Aorta (tissue), 5 donors: ENCODE measurements around the gene LMTK3. TPM values are rescaled to one million over a fixed set of nuclear protein-coding genes. Genes with fewer than 3 reads are reported as not detected.

Source experiments
- ATAC-seq: fragments of 200-7000 bp; cut with Tn5 transposase; one replicate; pipeline ENCODE4 v1.9.1; 2022; ENCODE audit warnings: moderate library complexity; ENCODE audit not compliant: low FRiP score
- DNase-seq, 2 donors: peaks; one replicate each; pipeline ENCODE4 v3.0.0-alpha.2; 2020
- H3K27ac ChIP-seq, 2 donors: one replicate each; pipeline ENCODE4 v1.5.1; 2013; ENCODE audit warnings: low read length in 2 of 2, mild to moderate bottlenecking in 2 of 2, moderate library complexity in 2 of 2, control low read depth in 1 of 2, inconsistent platforms in 1 of 2, low read depth in 1 of 2
- H3K27me3 ChIP-seq, 2 donors: one replicate each; pipeline ENCODE4 v1.6.1; 2013; ENCODE audit warnings: control low read depth in 1 of 2, low read length in 1 of 2, mild to moderate bottlenecking in 1 of 2, moderate library complexity in 1 of 2; ENCODE audit not compliant: insufficient read depth in 2 of 2, control insufficient read depth in 1 of 2
- H3K36me3 ChIP-seq, 2 donors: one replicate each; pipeline ENCODE4 v1.6.1; 2013; ENCODE audit warnings: control low read depth in 1 of 2, low read length in 1 of 2, mild to moderate bottlenecking in 1 of 2; ENCODE audit not compliant: insufficient read depth in 2 of 2, control insufficient read depth in 1 of 2
- H3K4me1 ChIP-seq, 2 donors: one replicate each; pipeline ENCODE4 v1.6.1; 2013; ENCODE audit warnings: low read length in 2 of 2, control low read depth in 1 of 2, mild to moderate bottlenecking in 1 of 2, moderate library complexity in 1 of 2; ENCODE audit not compliant: insufficient read depth in 2 of 2, control insufficient read depth in 1 of 2
- H3K4me3 ChIP-seq, 2 donors: one replicate each; pipeline ENCODE4 v1.5.1; 2013; ENCODE audit warnings: low read length in 2 of 2, control low read depth in 1 of 2, mild to moderate bottlenecking in 1 of 2
- H3K9me3 ChIP-seq: one replicate; pipeline ENCODE4 v1.6.1; 2013; ENCODE audit warnings: mild to moderate bottlenecking, low read length; ENCODE audit not compliant: control insufficient read depth
- WGBS, 2 donors: extraction: QIAGEN DNeasy Blood & Tissue Kit; methylation state at CpG; one replicate each; pipeline ENCODE4 v1.1.7; 2013; 5-methylcytosine and 5-hydroxymethylcytosine counted together
- intact Hi-C, 2 donors: fragments of 100-400 bp; cut with DNase I; formaldehyde crosslinking; loops; one replicate each; pipeline versions ENCODE4 v1.14.2 to v1.15.0; 2022
- polyA plus RNA-seq, 2 donors: library from polyadenylated mRNA; stranded (reverse); fragments of 200-250 nt; gene quantifications; one replicate each; pipeline ENCODE4 v1.2.3, GENCODE V29; 2013
- total RNA-seq, 2 donors: library from RNA; stranded (reverse); fragmentation: NEBNext Ultra II Directional; extraction: Animal tissue kit (Norgen Biotek cat#: 25700); gene quantifications; one replicate each; pipeline ENCODE4 v1.2.1, GENCODE V29; 2021
- donor health status: healthy with polysubstance abuse.
- donor health status: Bipolar disorder and iron deficiency.
- donor health status: DM: no; HTN: no; CAD: no.
- donor health status: DM: no; HTN: no; CAD: no.
- donor health status: DM: yes; HTN: yes; CAD: no.

The LMTK3 gene
- total and polyA plus RNA-seq, 4 donors: 0.51 to 4.2 (median 0.98) TPM

DNA sequence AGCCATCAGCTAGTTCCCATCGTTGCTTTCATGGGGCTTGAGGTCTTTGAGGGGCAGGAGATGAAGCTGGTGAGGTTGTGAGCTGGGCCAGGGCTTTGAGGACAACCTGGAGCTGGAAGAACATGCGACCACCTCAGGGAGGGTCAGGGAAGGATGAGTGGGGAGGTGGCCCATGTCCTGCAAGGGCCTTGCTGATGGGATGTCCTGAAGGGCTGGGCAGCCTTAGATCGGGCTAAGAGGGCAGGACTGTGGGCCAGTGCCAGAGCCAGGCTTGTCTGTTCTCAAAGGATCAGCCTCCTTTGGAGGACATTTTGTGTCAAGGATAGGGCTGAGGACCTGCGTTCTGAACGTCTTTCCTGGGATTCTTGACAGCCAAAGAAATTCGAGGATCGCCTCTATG is 31.9 kb downstream of the LMTK3 start:
- intact Hi-C loops: no loop called here
- H3K27ac ChIP-seq: peak overlapping the region in 1 of 2 donors; percentile 85

DNA sequence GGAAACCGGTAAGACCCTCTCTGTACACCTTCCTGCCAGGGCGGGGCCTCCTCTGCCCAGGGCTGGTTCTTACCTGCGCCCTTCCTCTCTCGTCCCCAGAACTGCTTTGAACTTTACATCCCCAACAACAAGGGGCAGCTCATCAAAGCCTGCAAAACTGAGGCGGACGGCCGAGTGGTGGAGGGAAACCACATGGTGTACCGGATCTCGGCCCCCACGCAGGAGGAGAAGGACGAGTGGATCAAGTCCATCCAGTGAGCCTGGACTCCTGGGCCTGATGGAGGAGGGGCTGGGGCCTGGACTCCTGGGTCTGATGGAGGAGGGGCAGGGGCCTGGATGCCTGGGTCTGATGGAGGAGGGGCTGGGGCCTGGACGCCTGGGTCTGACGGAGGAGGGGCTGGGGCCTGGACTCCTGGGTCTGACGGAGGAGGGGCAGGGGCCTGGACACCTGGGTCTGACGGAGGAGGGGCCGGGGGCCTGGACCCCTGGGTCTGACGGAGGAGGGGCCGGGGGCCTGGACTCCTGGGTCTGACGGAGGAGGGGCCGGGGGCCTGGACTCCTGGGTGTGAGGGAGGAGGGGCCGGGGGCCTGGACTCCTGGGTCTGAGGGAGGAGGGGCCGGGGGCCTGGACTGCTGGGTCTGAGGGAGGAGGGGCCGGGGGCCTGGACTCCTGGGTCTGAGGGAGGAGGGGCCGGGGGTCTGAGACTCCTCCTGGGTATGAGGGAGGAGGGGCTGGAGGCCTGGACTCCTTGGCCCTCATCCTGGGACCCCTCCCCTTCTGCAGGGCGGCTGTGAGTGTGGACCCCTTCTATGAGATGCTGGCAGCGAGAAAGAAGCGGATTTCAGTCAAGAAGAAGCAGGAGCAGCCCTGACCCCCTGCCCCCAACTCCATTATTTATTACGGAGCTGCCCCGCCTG is 33.0 kb downstream of the LMTK3 start:
- WGBS, 2 donors: 75 to 76% methylated on average over 28 to 29 of the region's 29 CpGs
- ATAC-seq (no peak), DNase-seq (no peak)
- H3K4me3 ChIP-seq: no peak overlapping the region
- H3K27ac ChIP-seq: no peak overlapping the region
- no peaks in the 10 kb centered on the region for H3K4me1 ChIP-seq
- intact Hi-C loops: no loop called here
- peaks cover 0 to 2% of the 10 kb centered on the region in 2 donors for H3K36me3 ChIP-seq
- H3K9me3 ChIP-seq: no peaks in the 10 kb centered on the region
- no peaks in the 10 kb centered on the region for H3K27me3 ChIP-seq

More for the DNA sequence above, 31.9 kb downstream of the LMTK3 start:
- no peaks in the 10 kb centered on the region for H3K36me3 ChIP-seq
- H3K4me3 ChIP-seq: no peak overlapping the region
- WGBS, 2 donors: 68 to 73% methylated on average over 7 of the region's 7 CpGs
- no peaks in the 10 kb centered on the region for H3K4me1 ChIP-seq
- no peaks in the 10 kb centered on the region for H3K9me3 ChIP-seq
- DNase-seq: no peak
- no peak for ATAC-seq
- H3K27me3 ChIP-seq: no peaks in the 10 kb centered on the region

DNA sequence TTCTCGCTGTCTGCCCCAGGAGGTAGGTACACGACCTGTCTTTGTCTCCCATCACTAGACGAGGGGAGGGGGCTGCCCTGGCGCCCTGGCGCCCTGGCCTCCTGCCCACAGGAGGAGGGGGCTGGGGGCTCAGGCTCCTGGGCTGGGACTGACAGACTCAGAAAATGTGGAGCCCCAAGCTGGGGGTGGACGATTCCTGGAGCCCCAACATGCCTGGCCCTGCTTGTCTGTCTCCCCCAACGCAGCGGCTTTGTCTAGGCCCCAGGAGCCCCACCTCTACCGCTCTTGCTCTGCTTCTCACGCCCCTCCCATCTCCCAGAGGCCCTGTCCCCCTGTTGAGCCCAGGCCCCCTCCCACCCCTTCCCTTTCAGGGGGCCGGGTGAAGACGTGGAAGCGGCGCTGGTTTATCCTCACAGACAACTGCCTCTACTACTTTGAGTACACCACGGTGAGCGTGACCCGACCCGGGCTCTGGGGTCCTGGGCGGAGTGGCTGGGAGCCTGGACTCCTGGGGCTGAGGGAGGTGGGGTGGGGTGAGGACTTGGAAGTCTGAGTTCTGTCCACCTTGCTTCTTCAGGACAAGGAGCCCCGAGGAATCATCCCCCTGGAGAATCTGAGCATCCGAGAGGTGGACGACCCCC is 33.8 kb downstream of the LMTK3 start:
- Histone ChIP-seq H3K36me3 (peaks cover 0 to 2% of the 10 kb centered on the region in 2 donors), H3K4me3 (no peak overlapping the region), H3K4me1 (no peaks in the 10 kb centered on the region), H3K9me3 (no peaks in the 10 kb centered on the region), H3K27ac (no peak overlapping the region), H3K27me3 (no peaks in the 10 kb centered on the region)
- ATAC-seq (no peak), DNase-seq (no peak)
- intact Hi-C loops: no loop called here
- whole genome bisulfite sequencing, 2 donors: 75 to 77% methylated on average over 21 to 22 of the region's 22 CpGs

DNA sequence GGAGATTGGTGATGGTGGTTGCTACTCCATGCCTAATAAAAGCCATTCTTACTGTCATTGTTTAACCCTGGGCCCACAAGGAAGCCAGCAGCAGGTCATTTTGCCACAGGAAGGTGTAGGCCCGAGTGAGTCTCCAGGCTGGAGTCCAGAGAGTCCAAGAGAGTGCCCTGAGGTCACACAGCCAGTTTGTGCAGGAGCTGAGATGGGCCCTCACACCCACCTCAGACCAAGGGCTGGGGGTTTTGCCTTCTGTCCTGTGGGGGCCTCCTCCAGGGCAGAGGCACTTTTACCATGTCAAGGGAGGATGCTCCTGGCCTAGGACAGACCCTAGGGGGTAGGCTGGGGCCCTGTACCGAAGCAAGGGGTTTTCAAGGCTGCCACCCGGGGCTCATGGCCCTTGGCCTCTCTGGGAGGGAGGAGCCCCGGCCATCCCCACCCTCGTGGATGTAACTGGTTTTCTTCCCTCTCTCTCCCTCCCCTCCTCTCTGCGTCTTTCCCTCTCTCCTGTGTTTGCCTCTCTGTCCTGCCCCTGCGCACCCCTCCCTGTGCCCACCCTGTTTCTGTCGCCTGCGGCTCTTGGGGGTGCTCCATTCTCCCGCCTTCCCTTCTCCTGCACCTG is 34.5 kb downstream of the LMTK3 start:
- no peaks in the 10 kb centered on the region for H3K4me1 ChIP-seq
- no peaks in the 10 kb centered on the region for H3K9me3 ChIP-seq
- 73% methylated on average over 7 to 10 of the region's 10 CpGs for WGBS, 2 donors
- DNase-seq (no peak), ATAC-seq (no peak)
- no peak overlapping the region for H3K4me3 ChIP-seq
- no peak overlapping the region for H3K27ac ChIP-seq
- H3K27me3 ChIP-seq: no peaks in the 10 kb centered on the region
- peaks cover 2 to 4% of the 10 kb centered on the region in 2 donors for H3K36me3 ChIP-seq
- intact Hi-C loops: no loop called here

DNA sequence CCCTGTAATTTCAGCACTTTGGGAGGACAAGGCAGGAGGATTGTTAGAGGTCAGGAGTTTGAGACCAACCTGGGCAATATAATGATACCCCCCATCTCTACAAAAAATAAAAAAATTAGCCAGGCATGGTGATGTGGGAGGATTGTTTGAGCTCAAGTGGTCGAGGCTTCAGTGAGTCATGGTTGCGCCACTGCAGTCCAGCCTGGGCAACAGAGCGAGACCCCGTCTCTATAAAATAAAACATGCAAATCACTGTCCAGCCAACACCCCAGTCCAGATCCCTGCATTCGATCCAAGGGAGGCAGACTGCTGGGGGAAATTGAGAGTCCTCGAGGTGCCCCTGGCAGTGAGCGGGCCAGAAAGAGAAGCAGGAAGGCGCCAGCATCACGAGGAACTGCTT is 35.5 kb downstream of the LMTK3 start:
- Histone ChIP-seq H3K27ac (no peak overlapping the region), H3K4me3 (no peak overlapping the region), H3K9me3 (no peaks in the 10 kb centered on the region), H3K27me3 (no peaks in the 10 kb centered on the region), H3K4me1 (no peaks in the 10 kb centered on the region), H3K36me3 (peaks cover 2 to 4% of the 10 kb centered on the region in 2 donors)
- intact Hi-C loops: no loop called here
- no peak for ATAC-seq
- no peak for DNase-seq
- WGBS, 2 donors: 88 to 89% methylated on average over 9 of the region's 9 CpGs

DNA sequence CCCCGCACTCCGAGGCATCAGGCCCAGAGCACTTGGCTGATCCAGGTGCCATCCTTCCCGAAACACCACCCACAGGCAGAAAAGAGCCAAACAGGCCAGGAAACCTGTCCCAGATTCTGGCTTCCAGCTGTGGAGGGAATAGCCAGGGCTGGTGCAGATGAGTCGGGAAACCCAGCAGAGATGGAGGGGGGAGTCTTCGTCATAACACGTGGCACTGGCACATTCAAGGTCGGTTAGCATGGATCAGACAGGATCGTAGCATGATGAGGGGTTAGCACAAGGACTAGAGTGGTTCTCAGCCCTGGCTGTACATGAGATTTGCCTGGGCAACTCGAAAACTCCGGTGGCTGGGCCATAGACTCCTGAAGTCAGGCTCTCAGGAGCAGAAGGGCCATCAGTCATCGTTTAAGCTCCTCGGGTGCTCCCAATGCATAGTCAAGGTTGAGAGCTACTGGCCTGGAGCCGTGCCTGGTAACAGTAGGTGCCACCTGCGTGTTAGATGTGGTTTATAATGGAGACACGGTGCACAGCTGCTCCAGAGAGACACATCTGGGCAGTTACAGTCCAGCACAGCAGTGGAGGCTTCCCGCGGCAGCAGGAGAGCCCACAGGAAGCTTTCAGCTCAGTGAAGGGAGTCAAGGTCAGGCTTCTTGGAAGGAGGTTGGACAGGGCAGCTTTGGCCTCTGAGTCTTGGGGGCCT is 36.1 kb downstream of the LMTK3 start:
- H3K4me1 ChIP-seq: no peaks in the 10 kb centered on the region
- ATAC-seq (no peak), DNase-seq (no peak)
- no peak overlapping the region for H3K27ac ChIP-seq
- intact Hi-C loops: no loop called here
- WGBS, 2 donors: 86% methylated on average over 17 of the region's 17 CpGs
- H3K27me3 ChIP-seq: no peaks in the 10 kb centered on the region
- H3K4me3 ChIP-seq: no peak overlapping the region
- peaks cover 4 to 6% of the 10 kb centered on the region in 2 donors for H3K36me3 ChIP-seq
- no peaks in the 10 kb centered on the region for H3K9me3 ChIP-seq

DNA sequence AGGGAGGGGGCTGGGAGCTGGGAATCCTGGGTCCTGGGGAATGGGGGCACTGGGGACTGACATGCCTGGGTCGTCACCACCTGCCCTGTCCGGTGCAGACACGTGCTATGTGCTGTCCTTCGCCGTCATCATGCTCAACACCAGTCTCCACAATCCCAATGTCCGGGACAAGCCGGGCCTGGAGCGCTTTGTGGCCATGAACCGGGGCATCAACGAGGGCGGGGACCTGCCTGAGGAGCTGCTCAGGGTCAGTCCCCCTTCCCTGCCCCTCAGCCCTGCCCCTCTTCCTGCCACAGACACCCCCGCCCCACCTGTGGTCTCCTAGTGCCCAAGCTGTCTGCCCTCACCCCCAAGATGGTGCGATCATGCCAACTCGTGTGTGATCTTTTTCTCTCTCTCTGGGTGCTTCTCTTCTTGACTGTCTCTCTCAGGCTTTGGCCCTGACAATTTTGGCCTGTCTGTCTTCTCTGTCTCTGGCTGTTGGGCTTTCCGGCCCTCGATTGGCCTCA is 37.5 kb downstream of the LMTK3 start:
- DNase-seq: no peak
- Histone ChIP-seq H3K4me3 (no peak overlapping the region), H3K27ac (no peak overlapping the region), H3K9me3 (no peaks in the 10 kb centered on the region), H3K27me3 (no peaks in the 10 kb centered on the region), H3K36me3 (peaks cover 4 to 7% of the 10 kb centered on the region in 2 donors), H3K4me1 (no peaks in the 10 kb centered on the region)
- 85 to 89% methylated on average over 16 of the region's 16 CpGs for WGBS, 2 donors
- ATAC-seq: no peak
- intact Hi-C loops: no loop called here

DNA sequence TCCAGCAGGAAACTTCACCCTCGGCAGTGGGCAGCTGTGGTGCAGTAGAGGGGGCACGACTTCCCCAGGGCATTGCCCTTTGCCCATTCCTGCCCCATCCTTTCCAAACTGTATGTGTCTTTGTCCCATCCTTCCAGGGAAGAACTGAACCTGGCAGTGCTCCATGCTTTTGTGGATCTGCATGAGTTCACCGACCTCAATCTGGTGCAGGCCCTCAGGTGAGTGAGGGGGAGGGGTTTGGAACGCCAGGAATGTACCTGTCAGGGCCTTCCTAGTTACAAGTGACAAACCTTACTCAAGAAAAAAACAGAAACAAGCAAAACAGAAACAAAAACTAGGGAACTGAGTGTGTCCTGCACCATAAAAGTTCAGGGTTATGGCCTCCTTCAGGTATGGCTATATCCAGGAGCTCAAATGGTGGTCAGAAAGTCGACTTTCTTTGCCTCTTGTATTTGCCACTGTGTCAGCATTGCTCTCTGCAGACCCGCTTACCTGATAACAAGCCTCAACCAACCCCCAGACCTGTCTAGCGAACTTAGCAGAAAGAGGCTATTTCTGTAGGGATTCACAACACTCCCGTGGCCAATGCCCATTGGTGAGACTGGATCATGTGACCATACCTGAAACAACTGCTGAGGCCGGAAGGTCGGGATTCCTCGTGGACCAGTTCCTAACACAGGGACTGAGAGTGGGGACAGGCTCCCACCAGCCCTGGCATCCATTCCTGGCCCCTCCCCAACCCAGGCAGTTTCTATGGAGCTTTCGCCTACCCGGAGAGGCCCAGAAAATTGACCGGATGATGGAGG is 38.3 kb downstream of the LMTK3 start:
- WGBS, 2 donors: 82 to 83% methylated on average over 14 of the region's 14 CpGs
- ATAC-seq (no peak), DNase-seq (no peak)
- Histone ChIP-seq H3K27ac (no peak overlapping the region), H3K4me1 (no peaks in the 10 kb centered on the region), H3K36me3 (peaks cover 4 to 7% of the 10 kb centered on the region in 2 donors), H3K4me3 (no peak overlapping the region), H3K9me3 (no peaks in the 10 kb centered on the region), H3K27me3 (no peaks in the 10 kb centered on the region)
- intact Hi-C loops: no loop called here
